ENCODE data around the gene KAT6B.

Gene KAT6B

DNA sequence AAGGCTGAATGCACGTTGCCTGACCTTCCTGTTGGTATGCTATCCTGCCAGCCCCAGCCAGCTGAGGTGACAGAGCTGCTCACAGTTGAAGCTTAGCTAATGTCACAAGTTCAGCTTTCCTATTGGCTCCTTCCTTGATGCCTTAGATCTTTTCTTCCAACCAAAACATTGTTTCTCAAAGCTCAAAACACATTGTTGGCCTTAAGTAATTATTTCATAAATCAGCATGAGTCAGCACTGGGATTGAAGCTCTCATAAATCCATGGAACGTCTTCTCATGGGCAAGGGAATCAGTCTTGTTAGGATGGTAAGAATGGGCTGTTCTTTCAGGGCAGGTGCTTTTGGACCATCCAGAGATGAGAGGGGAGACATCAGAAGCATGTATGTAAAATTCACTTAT, 157.0 kb downstream of the KAT6B start:
- no peak for DNase-seq (ENCODE audit: low read depth in 2 of 2)

DNA sequence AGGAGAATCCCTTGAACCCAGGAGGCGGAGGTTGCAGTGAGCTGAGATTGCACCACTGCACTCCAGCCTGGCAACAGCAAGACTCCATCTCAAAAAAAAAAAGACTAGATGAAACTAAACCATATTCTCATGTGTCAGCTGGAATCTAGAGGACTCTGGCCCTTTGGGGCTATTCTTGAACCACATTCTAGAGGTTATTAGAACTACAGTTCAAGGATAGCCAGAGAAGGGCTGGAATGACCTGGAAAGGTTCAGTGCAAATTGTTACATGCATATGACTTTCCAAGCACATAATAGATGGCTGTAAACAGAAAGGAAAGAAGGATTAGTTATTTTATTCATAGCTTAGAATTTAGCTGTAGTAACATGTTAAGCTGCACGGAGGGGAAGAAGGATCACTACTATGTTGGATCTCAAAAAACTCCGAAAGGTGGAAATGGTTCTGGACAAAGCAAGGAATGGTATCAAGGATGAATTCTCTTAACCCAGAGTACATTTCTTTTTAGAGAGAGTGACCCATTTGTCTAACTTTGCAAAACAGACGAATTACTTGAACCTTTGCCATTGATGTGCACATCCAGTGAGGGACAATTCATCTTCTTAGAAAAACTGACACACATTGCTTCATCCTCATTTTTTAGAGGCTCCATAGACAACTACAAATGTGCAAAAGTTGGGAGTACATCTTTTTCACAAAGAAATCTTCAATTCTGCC, 161.1 kb downstream of the KAT6B start:
- no peak for DNase-seq (ENCODE audit: low read depth in 2 of 2)

DNA sequence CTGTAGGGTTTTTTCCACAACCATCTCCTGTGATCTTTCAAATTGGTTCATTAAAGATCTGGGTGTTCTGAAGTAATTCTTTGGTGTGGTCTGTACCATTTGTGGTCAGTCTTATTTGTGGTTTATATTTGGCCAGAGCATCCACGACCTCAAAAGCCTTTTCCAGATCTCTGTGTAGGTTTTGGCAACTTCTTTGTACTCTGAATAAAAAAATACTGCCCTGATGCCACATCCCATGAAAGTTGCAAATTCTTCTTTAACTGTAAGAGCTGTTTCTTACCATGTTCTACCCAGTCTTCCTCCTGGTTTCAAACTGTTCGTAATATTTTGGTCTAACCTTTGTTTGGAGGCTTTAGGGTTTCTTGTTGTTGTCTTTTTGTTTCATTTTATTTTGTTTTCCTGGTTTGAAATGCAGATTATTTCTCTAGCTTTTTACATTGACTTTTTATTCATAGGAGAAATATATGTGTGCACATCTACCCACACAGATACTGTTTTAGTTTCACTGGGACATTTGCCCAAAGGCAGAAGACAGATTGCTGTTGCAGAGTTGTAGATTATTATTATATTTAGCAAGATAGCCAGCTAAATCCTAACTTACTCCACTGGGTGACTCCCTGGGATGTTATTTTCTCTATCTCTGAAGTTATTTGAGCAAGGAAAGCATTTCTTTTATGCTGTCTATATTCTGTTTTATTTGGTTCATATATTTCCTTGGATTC, 161.8 kb downstream of the KAT6B start:
- no peak for DNase-seq (ENCODE audit: low read depth in 2 of 2)

GRCh38 chr10:74988832-74989561, 162.6 kb downstream of the KAT6B start:
- no peak for DNase-seq (ENCODE audit: low read depth in 2 of 2)

- no peak for DNase-seq (ENCODE audit: low read depth in 2 of 2)
Observed at GRCh38 chr10:74991435-74991834, 165.0 kb downstream of the KAT6B start.

DNA sequence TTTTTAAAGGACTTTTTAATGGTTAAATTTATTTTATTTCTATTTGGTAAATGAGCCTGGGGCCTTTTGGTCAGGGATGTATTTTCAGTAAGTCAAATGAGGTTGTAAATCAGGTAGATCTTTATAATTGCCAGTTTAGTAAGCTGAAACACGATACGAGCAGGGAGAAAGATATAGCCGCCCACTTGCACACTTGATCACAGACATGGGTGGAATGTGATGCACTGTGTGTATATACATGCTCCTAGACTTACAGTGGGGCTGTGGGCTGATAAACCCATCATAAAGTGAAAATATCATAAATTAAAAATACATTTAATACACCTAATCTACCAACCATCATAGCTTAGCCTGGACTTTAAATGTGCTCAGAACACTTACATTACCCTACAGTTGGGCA, 165.7 kb downstream of the KAT6B start:
- DNase-seq (ENCODE audit: low read depth in 2 of 2) = no peak

DNA sequence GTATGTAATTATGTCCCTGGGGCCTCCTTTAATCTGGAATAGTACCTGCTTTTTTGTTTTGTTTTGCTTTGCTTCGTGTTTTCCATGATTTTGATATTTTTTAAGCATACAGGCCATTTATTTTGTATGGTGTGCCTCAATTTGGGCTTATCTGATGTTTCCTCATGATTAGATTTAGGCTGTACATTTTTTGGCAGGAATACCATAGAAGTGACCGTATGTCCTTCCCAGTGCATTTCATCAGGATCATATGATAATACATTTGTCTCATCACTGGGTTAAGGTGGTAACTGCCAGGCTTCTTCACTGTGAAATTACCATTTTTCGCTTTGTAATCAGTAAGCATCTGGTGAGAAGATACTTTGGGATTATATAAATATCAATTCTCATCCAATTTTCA, 167.2 kb downstream of the KAT6B start:
- no peak for DNase-seq (ENCODE audit: low read depth in 2 of 2)

DNA sequence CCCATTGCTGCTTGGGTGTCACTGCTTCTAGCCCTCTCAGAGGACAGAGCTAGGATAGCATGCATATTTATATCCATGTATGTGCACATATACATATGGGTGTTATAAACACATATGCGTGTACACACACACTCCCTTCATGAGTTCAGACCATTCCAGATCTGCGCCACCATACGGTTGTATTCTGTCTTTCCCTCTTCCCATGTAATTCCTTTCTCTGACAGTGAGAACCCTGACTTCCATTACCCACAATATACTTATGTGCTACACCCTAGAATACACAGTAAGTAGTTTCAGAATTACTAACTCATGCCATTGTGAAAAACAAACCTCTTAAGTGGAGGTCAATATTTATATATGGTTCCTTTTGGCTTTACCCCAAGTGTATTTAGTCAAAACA, 168.5 kb downstream of the KAT6B start:
- DNase-seq (ENCODE audit: low read depth in 2 of 2) = no peak

- DNase-seq (ENCODE audit: low read depth in 2 of 2) = no peak
Observed at GRCh38 chr10:74995806-74996205, 169.4 kb downstream of the KAT6B start.

DNA sequence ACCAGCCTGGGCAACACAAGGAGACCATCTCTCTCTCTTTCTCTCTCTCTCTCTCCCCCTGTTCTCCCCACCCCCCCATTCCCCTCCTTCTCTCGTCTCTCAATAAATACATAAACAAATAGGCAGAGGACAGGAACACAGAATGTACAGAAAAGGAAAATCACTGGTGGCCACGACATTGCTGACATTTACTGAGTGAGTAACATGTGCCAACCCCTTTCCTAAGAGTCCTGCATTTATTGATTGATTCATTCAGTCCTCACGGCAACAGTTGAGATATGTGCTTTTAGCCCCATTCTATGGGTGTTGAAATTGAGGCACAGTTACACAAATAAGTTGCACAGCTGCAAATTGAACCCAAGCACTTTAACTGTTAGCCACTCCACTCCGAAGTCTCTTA, 170.8 kb downstream of the KAT6B start:
- no peak for DNase-seq (ENCODE audit: low read depth in 2 of 2)

DNA sequence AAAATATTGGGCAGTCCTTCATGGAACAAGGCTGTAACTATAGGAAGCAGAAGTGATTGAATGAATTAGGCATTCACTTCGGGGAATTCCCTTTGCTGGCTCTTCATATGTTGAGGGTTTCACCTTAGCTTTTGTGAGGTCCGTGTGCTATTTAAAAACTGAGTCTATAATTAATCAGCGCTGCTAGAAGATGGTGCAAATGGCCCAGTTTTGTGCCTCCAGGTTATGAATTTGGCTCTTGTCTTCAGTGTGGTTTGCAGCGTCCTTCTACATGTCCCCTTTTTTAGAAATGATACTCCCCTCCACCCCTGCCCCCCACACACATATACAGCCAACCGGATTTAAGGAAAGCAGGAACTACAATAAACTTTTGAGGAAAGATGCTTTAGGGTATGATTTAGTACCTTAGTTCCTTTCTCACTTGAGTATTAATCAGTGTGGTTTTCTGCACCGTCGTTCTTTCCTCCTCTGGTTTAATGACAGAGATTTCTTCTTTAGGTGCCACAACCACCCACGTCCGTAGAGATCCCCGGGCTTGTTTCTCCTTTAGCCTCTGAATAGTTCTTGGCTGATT, 174.4 kb downstream of the KAT6B start:
- no peak for DNase-seq (ENCODE audit: low read depth in 2 of 2)

GRCh38 chr10:75001715-75002350, 175.4 kb downstream of the KAT6B start:
- no peak for DNase-seq (ENCODE audit: low read depth in 2 of 2)

- DNase-seq (ENCODE audit: low read depth in 2 of 2) = no peak
Observed at GRCh38 chr10:75002351-75002725, 175.9 kb downstream of the KAT6B start.

DNA sequence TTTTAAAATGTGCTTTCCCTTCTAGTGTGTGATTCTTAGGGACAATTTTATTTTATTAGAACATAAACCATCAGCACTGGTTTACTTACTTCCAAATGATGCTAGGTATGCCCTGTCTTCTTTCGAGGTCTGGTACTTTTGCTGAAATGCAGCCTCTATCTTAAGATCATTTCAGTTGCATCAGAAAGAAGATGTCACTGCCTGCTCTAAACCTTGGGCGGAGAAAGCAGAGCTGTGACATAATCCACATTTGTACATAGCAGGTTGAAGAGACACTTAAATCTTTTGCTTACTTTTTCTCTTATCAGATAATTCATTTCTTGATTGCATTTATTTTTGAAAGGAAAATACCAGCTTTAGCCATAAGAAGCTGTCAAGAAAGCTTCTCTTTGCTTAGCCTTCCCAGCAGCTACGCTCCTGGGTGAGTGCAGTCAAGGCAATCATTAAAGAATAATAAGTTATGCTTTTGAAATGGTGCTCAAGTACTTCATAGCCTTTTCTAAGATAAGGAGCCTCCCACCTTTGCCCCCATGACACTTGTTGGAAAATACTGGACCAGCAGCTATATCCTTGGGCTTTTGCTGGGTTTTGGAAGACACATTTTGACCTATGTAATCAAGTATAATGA, 176.7 kb downstream of the KAT6B start:
- no peak for DNase-seq (ENCODE audit: low read depth in 2 of 2)

DNA sequence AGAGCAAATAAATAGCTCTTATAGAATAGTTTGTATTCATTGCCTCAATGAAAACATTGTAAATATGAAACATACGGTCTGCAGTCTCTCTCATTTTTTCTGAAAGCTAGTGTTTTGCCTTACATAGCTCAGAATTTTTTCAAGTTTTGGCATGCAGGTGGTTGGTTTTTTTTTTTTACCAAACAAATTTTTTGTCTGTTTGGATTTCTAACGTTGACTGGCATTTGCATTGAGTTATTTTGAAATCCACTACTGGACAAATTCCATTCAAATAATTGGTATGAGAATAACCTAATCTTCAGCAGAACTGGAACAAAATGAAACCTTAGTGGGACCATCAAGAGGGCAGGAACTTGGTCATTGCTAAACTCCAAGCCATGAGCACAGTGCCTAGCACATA, 177.5 kb downstream of the KAT6B start:
- DNase-seq (ENCODE audit: low read depth in 2 of 2) = no peak

- no peak for DNase-seq (ENCODE audit: low read depth in 2 of 2)
Observed at GRCh38 chr10:75007646-75008045, 181.2 kb downstream of the KAT6B start.

GRCh38 chr10:75008952-75009351, 182.6 kb downstream of the KAT6B start:
- no peak for DNase-seq (ENCODE audit: low read depth in 2 of 2)

DNA sequence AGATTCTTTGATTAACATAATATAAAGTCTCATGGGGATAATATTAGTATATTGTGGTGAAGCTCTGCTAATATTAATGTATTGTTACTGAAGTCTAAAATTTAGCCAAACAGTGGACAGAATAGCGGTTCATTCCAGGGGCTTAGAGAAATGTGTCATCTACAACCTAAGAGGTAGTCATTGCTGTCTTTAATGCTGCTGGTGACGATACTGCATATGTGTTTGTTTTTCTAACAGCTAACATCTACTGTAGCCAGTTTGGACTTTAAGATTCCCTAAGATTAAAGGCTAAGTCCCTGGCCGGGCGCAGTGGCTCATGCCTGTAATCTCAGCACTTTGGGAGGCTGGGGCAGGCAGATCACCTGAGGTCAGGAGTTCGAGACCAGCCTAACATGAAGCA, 183.0 kb downstream of the KAT6B start:
- no peak for DNase-seq (ENCODE audit: low read depth in 2 of 2)

- no peak for DNase-seq (ENCODE audit: low read depth in 2 of 2)
Observed at GRCh38 chr10:75010373-75010772, 184.0 kb downstream of the KAT6B start.

DNA sequence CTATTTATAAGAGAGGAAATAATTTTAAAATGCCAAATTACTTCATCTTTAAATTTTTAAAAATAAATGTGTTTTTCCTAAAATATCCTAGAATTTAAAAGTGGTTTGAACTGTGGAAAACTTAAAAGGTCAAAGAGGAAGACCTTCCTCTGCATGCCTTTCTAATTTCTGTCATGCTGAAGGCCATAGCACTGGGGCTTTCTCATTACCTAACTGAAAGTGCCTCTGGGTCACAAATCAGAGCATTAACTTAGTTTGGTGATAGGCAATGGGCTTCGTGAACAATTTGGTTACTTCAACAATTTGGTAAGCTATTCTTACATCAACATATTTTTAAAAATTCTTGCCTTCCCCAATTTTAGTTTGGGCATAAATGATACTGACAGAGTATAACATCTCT, 184.8 kb downstream of the KAT6B start:
- no peak for DNase-seq (ENCODE audit: low read depth in 2 of 2)

DNA sequence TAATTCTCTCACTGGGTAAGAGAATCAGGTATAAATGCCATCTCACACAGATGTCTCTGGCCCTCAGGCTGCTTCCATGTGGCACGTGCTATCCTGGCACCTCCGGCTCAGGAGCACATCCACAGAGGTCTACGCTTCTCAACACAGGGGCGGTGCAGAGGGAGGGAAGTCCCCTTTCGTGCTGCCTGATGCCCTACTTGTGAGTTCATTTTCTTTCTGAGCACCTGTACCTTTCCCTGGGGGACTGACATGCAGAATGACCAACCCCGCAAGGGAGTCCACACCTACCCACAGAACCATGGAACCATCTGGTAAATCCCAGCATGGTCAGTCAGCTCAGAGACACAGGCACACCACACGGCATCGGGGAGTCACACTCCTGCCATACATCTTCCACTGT, 186.1 kb downstream of the KAT6B start:
- DNase-seq (ENCODE audit: low read depth in 2 of 2) = no peak

DNA sequence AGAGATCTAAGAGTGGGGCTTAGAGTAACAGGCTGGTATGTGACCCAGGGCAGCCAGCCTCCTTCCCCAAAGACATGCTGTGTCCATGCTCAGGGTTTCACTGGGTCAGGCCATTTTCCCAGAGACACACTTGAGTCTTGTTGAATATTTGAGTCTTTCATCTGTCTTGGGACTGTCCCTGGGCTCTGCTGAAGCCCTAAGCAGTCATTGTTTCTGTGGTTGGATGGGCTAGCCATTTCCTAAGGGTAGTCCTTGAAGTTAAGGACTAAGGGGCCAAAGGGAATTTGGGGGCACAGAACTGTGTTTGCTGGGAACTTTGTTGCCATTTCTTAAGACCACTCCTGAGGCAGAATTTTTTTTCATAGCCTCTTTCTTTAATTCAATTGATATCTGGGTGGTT, 186.6 kb downstream of the KAT6B start:
- DNase-seq (ENCODE audit: low read depth in 2 of 2) = no peak

All from stimulated activated CD4-positive, alpha-beta T cell treated with anti-CD3 and anti-CD28 coated beads, Interleukin-15, amount 100 ng/mL, for 48 hours (primary cell).